T1000 (cell line): ENCODE results near the gene KIAA0319L.

ENCODE experiments used
- DNase-seq: peaks from one replicate; lab custom pipeline; 2025; ENCODE audit warnings: mixed read lengths; lab: John Stamatoyannopoulos, UW

The KIAA0319L gene

GRCh38 chr1:35443768-35444518 lies 113.3 kb downstream of the KIAA0319L start:
- no peak for DNase-seq

GRCh38 chr1:35442734-35443133 lies 114.5 kb downstream of the KIAA0319L start:
- DNase-seq, result no peak

DNA sequence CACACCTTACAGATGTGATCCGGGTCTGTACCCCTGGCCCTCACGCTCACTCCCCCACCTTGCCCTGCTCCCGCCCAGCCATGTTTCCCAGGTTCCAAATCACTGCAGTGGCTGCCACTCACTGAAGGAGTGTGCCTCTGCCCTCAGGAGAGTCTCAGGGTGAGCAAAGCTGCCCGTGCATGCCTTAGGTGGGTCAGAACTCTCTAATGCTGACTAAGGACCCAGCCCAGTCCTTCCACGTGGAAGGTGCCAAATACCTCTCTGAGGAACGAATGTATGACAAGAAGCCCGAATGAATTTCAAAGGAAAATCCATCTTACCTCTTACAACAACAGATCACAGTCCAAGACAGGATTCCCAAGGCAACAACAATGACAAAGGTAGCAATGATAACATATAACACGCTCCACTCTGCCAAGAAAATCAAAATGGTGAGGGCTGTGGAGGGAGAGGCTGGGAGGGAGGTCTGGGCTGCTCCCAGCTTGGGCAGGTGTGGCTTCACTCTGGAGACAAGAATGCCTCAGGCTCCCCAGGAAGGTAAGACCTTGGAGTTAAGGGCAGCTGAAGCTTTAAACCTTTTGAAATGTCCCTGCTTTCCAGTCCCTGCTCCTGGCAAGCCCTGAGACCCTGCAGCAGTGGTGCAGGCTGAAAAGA lies 115.2 kb downstream of the KIAA0319L start:
- DNase-seq, result no peak

GRCh38 chr1:35439626-35440025 lies 117.6 kb downstream of the KIAA0319L start:
- no peak for DNase-seq

- DNase-seq, result no peak
Observed at GRCh38 chr1:35437200-35437599, 120.0 kb downstream of the KIAA0319L start.

DNA sequence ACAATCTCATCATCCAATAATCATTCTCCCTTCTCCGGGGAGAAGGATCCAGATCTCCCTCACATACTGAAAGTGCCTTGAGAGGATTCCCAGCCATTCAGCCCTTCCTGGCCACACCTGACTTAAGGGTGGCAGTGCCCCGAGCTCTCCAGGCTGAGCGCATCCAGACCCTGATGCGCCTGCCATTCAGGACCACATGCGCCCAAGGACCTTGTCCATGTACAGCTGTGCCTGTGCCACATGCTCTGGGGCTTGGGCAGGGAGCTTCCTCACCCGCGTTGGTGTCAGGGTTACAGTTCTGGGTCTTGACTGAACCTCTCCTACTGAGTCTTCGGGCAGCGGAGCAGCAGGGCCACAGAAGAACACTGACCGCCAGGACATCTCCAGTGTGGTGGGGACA lies 121.1 kb downstream of the KIAA0319L start:
- no peak for DNase-seq

DNA sequence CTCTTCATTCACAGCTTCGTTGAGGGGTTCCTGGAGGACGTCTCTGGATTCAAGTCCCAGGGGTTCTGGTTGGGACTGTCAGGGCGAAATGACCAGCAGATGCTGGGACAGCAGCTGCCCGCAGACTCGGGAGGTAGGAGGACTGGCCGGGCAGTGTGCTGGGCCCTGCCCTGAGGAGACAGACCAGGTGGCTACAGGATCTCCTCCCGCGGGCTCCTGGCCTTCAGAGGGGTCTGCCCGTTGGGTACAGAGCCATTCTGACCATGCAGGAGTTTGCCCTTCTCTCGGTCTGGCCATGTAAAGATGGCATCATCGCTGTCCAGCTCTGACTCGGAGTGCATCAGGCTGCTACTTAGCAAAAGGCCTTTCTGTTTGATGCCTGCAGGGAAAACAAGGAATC lies 122.5 kb downstream of the KIAA0319L start:
- DNase-seq, result no peak

DNA sequence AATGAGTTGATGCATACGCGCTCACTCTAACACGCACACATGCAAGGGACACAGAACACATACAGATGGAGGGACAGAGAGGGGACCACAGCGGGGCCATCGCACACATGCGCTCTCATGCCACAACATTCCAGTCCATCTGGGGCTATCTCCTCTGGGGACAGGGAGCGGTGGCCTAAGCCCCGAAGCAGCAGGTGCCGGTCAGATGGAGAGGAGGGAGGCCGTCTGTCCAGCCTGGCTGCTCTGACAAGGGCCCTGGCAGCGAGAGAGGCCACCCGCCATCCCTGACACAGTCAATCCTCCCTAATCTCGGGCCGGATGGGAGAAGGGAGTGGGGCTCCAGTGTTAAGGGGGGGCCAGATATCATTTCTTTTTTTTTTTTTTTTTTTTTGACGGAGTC lies 123.5 kb downstream of the KIAA0319L start:
- no peak for DNase-seq

GRCh38 chr1:35432231-35432630 lies 125.0 kb downstream of the KIAA0319L start:
- DNase-seq, result no peak

- no peak for DNase-seq
Observed at GRCh38 chr1:35431173-35431599, 126.0 kb downstream of the KIAA0319L start.

DNA sequence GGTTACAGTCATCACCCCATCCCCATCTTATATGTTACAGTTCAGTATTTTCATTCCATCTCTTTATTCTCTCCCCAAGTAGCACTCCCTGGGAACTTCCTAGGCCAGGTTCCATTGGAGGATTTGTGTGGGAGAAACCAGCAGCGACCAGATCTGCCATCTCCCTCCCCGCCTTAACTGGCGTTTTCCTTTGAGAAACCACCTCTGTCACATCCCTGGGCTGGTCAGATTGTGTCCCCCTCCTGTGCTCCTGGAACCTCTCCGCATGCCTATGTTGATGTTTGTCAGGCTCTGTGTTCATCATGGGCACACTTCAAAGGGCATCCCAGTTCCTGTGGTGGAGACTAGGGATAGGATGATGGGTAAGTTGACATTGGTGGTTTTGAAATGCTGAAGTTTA lies 126.4 kb downstream of the KIAA0319L start:
- DNase-seq, result no peak

- no peak for DNase-seq
Observed at GRCh38 chr1:35428360-35428759, 128.8 kb downstream of the KIAA0319L start.

DNA sequence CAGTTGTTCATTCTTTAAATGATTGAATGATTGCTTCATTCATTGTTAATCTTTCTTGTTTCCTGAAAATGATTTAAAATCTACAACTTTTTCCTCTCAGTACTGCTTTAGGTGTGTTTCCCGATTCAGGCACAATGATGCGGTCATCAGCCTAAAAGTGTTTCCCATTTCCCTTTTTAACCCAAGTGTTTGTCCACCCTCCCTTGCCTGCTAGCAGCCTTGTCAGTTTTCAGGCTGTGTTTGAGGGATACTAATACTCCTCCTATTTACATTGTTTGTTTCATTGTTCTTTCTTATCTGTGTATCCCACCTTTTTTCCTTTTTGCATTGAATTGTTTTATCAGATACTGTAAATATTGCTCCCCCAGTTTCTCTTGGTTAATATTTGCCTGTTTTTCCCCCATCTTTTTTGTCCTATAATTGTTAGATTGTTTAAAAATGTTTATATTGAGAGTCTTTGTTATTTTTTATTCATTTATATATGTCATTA lies 131.1 kb downstream of the KIAA0319L start:
- no peak for DNase-seq

GRCh38 chr1:35408925-35409324 lies 148.3 kb downstream of the KIAA0319L start:
- no peak for DNase-seq

GRCh38 chr1:35407743-35408142 lies 149.5 kb downstream of the KIAA0319L start:
- no peak for DNase-seq

DNA sequence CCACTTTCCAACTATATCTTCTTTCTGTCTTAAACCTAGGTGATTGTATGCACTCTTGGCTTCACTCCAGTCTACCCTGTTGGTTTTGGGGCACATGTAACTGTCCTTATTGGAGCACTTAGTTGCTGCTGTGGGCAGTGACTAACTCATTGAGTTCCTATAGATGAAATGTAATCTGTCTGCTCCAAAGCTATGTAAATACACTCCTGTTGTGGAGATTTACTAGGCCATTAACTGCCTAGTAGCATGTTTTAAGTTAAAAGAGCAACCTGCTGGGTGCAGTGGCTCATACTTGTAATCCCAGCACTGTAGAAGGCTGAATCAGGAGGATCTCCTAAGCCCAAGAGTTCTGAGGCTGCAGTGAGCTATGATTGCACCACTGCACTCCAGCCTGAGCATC lies 151.1 kb downstream of the KIAA0319L start:
- no peak for DNase-seq

DNA sequence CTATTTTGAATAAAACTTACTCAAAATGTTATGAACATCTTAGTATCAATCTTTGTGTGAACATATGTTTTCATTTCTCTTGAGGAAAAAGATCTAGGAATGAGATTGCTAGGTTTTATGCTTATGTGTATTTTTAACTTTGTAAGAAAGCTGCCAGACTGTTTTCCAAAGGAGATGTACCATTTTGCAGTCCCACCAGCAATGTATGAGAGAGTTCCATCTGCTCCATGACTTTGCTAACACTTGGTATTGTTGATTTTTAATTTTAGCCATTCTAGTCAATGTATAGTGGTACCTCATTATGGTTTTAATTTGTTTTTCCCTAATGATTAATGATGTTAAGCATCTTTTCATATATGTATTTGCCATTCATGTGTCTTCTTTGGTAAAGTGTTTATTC lies 156.2 kb downstream of the KIAA0319L start:
- DNase-seq, result no peak

- DNase-seq, result no peak
Observed at GRCh38 chr1:35398739-35399138, 158.5 kb downstream of the KIAA0319L start.

DNA sequence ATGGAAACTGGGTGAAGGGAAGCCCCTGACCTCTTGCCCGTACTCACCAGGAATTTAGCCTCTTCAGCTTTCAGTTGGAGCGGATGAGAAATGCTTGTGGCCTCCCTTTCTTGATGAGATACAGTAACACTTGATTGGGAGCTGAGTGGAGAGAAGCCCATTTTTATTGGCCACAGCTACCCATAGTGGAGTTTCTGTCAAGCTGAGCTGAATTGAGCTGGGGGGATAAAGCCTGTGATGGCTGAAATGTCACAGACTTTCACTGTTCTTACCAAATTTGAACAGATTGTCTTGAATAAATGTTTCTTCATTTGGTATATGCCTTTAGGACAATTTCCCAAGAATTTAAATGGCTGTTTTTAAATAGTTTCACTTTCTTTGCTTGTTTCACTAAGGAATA lies 162.8 kb downstream of the KIAA0319L start:
- no peak for DNase-seq

DNA sequence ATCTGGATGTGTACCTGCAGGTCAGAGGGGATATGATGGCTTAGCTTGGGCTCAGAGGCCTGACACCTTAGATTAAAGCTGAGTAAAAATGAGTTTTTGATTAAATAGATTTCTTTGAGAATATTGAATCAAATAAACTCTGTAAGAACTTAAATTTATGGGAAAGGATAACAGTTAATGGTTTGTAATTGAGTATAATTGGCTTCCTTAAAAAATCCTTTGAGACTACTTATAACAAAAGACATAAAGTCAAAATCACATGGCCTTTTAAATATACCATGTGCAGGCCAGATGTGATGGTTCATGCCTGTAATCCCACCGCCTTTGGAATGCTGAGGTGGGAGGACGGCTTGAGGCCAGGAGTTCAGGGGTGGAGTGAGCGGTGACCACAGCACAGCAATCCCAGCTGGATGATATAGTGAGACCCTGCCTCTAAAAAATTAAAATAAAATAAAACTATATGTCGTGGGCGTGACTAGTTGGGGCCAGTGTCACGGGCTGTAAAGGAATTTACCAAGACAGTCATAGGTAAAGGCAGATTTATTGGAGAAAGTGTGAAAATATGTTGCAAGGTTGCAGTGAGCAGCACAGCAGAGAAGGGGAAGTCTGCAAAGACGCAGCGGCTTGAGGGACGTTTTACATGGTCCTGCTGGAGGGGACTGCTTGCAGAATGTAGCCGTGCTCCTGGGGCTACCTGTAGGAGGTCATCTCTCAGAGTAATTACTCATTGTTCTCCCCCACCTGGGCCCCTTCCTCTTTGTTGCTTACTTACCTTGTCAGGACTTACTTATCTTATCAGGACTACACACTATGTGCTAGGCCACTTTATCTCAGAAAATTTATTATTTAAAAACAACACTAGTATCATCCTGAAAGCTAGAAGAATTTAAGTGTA lies 166.4 kb downstream of the KIAA0319L start:
- DNase-seq, result no peak

DNA sequence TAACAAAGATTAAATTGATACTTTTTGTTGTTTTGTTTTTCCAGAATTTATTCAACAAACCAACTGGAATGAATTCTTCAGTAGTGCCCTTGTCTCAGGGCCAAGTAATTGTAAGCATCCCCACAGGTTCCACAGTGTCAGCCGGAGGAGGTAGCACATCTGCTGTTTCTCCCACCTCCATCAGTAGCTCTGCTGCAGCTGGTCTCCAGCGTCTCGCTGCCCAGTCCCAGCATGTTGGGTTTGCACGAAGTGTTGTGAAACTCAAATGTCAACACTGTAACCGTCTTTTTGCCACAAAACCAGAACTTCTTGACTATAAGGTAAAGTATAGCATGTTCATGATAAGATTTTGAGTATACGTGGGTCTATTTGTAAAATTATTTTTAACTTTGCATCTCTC lies 170.2 kb downstream of the KIAA0319L start:
- no peak for DNase-seq

GRCh38 chr1:35386290-35386689 lies 170.9 kb downstream of the KIAA0319L start:
- no peak for DNase-seq
